Ishikawa (cell line): Measurements from ENCODE around the gene POLD4.

Experiments
- CEBPB ChIP-seq: IDR thresholded peaks from 2 replicates; pipeline ENCODE4 v1.6.1; 2012
- CREB1 ChIP-seq: IDR thresholded peaks from 2 replicates; pipeline ENCODE4 v1.6.1; 2012; ENCODE audit warnings: low read depth
- EGR1 ChIP-seq: IDR thresholded peaks from 2 replicates; pipeline ENCODE4 v1.6.1; 2012
- EP300 ChIP-seq: IDR thresholded peaks from 2 replicates; pipeline ENCODE4 v1.6.1; 2012; ENCODE audit warnings: borderline replicate concordance
- FOXM1 ChIP-seq: IDR thresholded peaks from 2 replicates; pipeline ENCODE4 v1.6.1; 2012; ENCODE audit warnings: low read depth, borderline replicate concordance
- MAX ChIP-seq: IDR thresholded peaks from 2 replicates; pipeline ENCODE4 v1.6.1; 2012
- NFIC ChIP-seq: IDR thresholded peaks from 2 replicates; pipeline ENCODE4 v1.6.1; 2012
- RAD21 ChIP-seq: IDR thresholded peaks from 2 replicates; pipeline ENCODE4 v1.6.1; 2012; ENCODE audit warnings: low read depth
- REST ChIP-seq: IDR thresholded peaks from 2 replicates; pipeline ENCODE4 v1.6.1; 2012; ENCODE audit warnings: low read depth, mild to moderate bottlenecking
- TAF1 ChIP-seq: IDR thresholded peaks from 2 replicates; pipeline ENCODE4 v1.6.1; 2012; ENCODE audit warnings: low read depth, mild to moderate bottlenecking
- TCF12 ChIP-seq: IDR thresholded peaks from 2 replicates; pipeline ENCODE4 v1.6.1; 2012; ENCODE audit warnings: low read depth
- TEAD4 ChIP-seq: IDR thresholded peaks from 2 replicates; pipeline ENCODE4 v1.6.1; 2012
- USF1 ChIP-seq: IDR thresholded peaks from 2 replicates; pipeline ENCODE4 v1.6.1; 2012
- YY1 ChIP-seq: IDR thresholded peaks from 2 replicates; pipeline ENCODE4 v1.6.1; 2012; ENCODE audit warnings: low read depth
- ZBTB7A ChIP-seq: IDR thresholded peaks from 2 replicates; pipeline ENCODE4 v1.6.1; 2012; ENCODE audit warnings: low read depth

The POLD4 gene

GRCh38 chr11:67365736-67366444 is 12.5 kb upstream of the POLD4 start:
- TF ChIP-seq REST = no peak

GRCh38 chr11:67364783-67365722 is 11.7 kb upstream of the POLD4 start:
- no peak for TF ChIP-seq YY1
- TF ChIP-seq FOXM1 = no peak
- no peak for TF ChIP-seq REST
- TF ChIP-seq CREB1 = no peak
- no peak for TF ChIP-seq USF1
- no peak for TF ChIP-seq TEAD4
- no peak for TF ChIP-seq MAX
- no peak for TF ChIP-seq RAD21
- no peak for TF ChIP-seq ZBTB7A
- no peak for TF ChIP-seq EP300
- no peak for TF ChIP-seq NFIC
- TF ChIP-seq EGR1 = no peak
- TF ChIP-seq TAF1 = no peak
- TF ChIP-seq TCF12 = no peak
- TF ChIP-seq CEBPB = no peak

GRCh38 chr11:67364169-67364568 is 10.8 kb upstream of the POLD4 start:
- TF ChIP-seq EGR1 = no peak
- TF ChIP-seq TCF12 = no peak
- TF ChIP-seq FOXM1 = no peak
- no peak for TF ChIP-seq TAF1
- no peak for TF ChIP-seq RAD21
- no peak for TF ChIP-seq TEAD4
- no peak for TF ChIP-seq MAX
- TF ChIP-seq NFIC = no peak

DNA sequence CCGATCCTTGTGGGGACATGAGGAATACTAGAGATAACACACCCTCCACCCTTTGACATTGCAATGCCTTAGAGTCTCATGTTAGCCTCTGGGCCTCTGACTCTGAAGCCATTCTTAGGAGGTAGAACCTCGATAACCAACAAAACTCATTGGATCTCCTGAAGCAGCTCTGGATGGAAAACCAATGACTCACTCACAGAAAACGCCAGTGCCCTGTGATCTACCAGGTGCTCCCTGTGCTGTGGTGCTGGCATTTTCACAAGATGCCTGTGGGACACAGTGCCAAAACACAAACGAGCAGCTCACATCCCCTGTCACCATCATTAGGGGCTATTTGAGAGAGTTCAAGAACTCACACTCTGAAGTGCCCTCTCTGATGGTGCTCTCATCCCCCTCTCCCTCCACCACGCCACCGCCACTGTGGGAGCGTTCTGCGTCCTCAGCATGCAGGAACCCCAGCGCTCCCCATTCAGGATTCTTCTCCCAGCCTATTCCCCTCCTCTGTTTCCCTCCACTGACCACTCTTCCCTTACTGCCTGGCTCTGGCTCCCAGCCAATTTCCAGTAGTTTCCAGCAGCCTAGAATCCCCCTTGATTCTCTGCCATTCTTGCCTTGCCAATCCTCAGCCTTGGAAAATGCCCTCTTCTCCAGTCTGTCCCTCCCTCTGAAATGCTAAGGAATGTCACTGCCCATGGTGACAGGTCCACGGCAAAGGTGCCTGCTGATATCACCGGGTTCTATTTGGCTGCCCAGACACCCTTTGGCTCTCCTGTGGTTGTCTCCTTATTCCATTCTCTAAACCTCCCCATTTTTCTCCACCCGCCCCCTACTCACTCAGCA is 4.7 kb upstream of the POLD4 start:
- TF ChIP-seq ZBTB7A (no peak), YY1 (no peak), NFIC (no peak), REST (no peak), RAD21 (no peak), MAX (no peak)
